Measurements from ENCODE around the gene NUTM2A.
"Not testable (repeated sequence)": the region's sequence is repeated elsewhere in the genome, so short reads cannot be mapped to it uniquely, and the experiment has no call there.

Gene NUTM2A

DNA sequence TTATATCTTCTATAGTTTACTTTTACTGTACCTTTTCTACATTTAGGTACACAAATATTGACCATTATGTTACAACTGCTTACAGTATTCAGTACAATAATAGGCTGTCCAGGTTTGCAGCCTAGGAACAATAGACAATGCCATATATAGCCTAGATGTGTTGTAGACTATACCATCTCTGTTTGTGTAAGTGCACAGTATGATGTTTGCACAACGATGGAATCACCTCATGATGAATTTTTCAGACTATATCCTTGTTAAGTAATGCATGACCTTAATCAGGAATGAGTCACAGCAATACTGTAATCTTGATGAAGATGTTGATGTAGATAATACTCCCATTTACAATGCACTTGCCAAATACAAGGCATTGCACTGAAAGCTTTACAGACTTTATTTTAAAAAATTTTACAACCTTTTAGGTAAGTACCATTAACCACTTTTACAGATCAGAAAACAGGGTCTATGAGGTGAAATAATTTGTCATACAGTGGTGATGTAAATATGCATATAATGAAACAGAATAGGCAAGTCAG is 23.6 kb downstream of the NUTM2A start:
- not testable (repeated sequence) for DNase-seq

DNA sequence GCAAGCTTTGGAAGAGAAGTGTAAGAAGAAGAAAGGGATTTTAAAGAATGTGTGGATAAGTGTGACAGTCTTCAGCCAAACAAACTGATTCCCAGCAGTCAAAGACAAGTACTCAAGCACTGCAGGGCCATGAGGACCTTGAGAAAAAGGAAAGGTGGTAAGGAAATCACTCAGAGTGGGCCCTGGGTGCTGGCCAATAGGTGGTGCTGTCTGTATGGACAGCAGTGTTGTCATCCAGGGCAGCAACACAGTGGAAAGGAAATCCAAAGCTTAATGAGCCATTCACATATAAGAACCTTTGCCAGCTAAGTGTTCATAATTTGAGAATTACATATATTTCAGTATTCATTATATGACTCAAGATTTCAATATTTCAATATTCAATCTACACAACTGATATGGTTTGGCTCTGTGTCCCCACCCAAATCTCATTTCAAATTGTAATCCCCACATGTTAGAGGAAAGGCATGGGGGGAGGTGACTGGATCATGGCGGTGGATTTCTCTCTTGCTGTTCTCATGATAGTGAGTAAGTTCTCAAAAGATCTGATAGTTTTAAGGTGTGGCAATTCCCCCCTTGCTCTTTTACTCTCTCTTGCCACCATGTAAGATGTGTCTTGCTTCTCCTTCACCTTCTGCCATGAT is 55.6 kb downstream of the NUTM2A start:
- not testable (repeated sequence) for DNase-seq

All from KG1 (cell line).